Activated CD4-positive, alpha-beta T cell treated with anti-CD3 and anti-CD28 coated beads for 4 hours (primary cell): Measurements from ENCODE around the gene APC2.

Experiments
- DNase-seq, 2 donors: peaks; one replicate each; pipeline ENCODE4 v3.0.0-alpha.2; 2020

APC2 gene

GRCh38 chr19:1482361-1483130 lies 32.6 kb downstream of the APC2 start:
- no peak for DNase-seq

DNA sequence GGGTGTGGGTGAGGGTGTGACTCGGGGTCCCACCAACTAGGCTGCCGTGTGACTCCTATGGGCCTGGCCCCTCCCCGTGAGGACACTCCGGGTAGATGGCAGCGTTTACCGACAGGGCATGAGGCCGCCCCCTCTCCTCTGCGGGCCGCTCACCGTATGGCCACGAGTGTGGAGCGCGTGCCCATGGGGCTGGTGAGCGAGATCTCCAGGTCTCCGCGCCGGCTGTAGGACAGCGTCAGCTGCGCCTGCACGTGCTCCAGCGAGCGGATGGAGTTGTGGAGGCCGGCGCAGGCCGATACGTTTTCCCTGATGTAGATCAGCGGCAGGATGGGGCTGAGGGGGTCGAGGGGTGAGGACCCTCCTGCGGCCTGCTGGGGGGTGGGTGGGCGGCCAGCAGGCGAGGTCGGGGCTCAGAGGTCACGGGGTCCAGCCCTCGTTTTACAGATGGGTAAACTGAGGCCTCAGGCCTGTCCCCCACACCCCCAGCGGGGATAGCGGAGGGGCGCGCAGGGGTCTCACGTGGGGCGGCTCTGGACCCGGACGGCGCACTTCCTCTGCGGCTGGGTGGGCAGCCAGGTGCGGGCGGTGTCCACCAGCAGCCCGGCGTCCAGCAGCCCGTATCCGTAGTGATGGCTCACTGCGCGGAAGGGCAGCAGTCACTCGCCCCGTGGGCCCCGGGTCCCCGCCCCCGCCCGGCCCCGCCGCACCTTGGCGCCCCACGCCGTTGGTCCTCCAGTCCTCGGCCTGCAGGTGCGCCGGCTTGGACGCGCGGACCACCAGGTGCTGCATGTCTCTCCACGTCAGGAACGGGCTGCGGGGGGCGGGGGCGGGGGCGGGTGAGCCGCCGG lies 33.4 kb downstream of the APC2 start:
- DNase-seq = no peak

- DNase-seq = no peak
Observed at GRCh38 chr19:1483979-1484428, 34.1 kb downstream of the APC2 start.

DNA sequence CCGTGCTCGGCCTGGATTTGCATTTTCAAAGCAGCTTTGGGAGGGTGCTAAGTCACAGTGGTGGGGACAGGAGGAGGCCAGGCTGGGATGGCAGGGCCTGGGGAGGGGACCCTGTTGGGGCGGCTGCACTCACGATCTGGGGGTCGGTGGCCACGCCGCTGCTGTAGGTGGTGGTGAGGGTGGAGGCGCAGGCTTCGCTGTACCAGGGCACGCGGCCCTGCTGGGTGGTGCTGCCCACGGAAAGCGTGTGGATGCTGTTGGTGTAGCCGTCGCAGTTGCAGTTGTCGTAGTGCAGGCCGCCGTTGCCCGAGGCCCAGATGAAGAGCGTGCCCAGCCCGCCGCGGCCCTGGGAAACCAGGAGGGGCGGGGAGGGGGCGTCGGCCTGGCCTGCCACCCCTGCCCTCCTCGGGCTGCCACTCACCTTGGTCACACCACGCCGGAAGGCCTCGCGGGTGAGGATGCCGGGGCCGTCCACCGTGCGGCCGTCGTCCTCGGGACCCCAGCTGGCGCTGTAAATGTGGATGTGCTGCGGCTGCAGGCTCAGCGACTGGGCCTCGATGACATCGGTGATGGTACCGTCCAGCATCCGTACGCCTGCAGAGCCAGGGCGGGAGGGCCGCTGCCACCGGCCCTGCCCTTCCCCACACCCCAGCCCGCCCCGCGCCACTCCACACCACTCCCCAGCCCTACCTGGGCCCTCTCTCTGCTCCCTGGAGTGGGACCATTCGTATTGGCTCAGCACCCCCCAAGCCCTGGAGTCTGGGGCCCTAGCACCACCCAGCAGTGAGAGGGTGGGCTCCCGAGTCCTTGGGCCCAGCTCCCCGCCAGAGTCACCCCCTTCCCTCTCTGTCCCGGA lies 37.0 kb downstream of the APC2 start:
- no peak for DNase-seq

DNA sequence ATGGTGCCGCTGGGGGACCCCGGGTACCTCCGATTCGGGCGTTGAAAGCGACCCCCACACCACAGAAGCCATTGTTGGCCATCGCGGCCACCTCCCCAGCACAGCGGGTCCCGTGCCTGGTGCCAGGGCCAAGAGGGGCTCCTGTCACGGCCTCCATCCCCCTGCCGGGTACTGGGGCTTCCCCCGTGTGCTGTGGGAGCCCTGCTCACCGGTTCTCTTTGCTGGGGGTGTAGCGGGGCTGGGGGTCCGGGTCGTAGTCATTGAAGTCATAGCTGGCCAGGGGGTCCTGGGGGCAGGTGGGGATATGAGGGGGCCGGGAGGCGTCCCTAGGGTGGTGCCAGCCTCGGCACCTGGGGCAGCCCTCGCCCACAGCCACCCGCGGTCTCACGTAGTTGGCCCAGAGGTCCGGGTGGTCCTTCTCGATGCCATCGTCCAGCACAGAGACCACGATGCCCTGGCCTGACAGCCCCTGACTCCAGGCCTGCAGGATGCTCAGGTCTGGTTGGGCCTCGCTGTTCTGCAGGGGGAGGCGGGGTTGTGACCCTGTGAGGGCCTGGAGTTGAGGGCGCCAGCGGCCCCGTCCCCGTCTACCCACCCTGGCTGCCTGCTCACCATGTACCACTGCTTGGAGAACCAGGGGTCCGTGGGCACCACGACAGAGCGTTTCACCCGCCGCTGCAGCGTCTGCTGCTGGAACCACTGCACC lies 37.8 kb downstream of the APC2 start:
- DNase-seq = no peak

GRCh38 chr19:1488282-1488601 lies 38.3 kb downstream of the APC2 start:
- no peak for DNase-seq

- DNase-seq = no peak
Observed at GRCh38 chr19:1489463-1490310, 39.8 kb downstream of the APC2 start.

- peak; percentile 98 for DNase-seq
Observed at GRCh38 chr19:1490311-1491113, 40.6 kb downstream of the APC2 start, which contains the start of gene PCSK4. PCSK4 (minus strand) TSS chr19:1490350; CDS start chr19:1490346, 4 bp downstream.

DNA sequence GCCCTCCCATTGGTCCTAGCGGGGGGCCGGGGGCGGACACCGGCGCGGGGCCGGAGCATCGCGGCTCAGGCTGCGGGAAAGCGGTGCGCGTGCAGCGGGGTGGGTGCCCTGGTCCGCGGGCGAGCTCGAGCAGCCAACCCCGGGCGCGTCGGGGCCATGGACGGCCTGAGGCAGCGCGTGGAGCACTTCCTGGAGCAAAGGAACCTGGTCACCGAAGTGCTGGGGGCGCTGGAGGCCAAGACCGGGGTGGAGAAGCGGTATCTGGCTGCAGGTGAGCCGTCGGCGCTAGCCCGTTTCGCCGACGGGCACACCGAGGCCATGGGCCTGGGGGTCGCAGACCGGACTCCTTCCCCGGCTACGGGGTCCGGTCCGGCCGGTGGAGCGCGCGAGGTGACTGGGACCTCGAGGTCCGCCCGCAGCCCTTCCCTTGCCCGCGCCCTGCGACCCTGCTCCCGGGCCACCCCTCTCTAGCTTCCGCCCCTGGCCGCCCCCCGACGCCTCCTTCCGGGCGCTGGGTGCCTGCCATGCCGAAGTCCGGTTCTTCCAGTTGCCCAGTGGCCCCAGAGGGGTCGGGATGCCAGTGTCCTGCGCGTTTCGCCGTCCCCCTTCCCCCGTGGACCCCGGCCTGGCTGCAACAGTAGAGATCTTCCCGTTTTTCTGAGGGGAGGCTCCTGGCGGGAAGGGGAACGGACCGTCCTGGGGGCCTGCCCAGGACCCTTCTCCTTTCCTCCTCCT lies 41.4 kb downstream of the APC2 start, which contains the start of gene REEP6:
Gene REEP6, plus strand, starts transcription at position 68 of the 735 bp plus-strand sequence. Its CDS starts 89 bp downstream, at position 157.
- DNase-seq = no peak

GRCh38 chr19:1491849-1492170 lies 41.9 kb downstream of the APC2 start:
- no peak for DNase-seq

- no peak for DNase-seq
Observed at GRCh38 chr19:1492474-1493006, 42.6 kb downstream of the APC2 start.

GRCh38 chr19:1494115-1494815 lies 44.3 kb downstream of the APC2 start:
- no peak for DNase-seq

- DNase-seq = no peak
Observed at GRCh38 chr19:1495051-1495798, 45.3 kb downstream of the APC2 start.

DNA sequence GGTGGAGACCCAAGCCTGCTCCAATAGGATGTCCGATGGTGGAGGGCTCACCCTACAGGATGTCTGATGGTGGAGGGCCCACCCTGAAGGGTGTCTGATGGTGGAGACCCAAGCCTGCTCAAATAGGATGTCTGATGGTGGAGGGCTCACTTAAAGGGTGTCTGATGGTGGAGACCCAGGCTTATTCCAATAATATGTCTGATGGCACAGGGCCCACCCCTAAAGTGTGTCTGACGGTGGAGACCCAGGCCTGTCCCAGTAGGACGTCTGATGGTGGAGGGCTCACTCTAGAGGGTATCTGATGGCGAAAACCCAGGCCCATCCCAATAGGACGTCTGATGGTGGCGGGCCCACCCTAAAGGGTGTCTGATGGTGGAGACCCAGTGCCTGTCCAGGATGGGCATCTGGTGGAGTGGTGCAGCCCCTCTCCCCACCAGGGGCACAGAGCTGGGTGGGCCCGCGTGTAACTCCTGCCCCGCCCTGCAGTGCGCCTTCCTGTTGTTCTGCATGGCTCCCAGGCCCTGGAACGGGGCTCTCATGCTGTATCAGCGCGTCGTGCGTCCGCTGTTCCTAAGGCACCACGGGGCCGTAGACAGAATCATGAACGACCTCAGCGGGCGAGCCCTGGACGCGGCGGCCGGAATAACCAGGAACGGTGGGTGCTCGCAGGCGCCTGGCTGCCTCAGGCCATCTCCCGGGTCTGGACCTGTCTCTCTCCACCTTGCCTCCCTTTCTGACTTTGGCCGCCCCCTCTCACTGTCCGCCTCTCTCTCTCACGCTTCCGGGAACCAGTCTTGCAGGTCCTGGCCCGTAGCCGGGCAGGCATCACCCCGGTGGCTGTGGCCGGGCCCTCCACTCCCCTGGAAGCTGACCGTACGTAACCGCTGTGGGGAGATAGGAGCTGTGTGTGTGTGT lies 46.1 kb downstream of the APC2 start:
- DNase-seq = no peak

DNA sequence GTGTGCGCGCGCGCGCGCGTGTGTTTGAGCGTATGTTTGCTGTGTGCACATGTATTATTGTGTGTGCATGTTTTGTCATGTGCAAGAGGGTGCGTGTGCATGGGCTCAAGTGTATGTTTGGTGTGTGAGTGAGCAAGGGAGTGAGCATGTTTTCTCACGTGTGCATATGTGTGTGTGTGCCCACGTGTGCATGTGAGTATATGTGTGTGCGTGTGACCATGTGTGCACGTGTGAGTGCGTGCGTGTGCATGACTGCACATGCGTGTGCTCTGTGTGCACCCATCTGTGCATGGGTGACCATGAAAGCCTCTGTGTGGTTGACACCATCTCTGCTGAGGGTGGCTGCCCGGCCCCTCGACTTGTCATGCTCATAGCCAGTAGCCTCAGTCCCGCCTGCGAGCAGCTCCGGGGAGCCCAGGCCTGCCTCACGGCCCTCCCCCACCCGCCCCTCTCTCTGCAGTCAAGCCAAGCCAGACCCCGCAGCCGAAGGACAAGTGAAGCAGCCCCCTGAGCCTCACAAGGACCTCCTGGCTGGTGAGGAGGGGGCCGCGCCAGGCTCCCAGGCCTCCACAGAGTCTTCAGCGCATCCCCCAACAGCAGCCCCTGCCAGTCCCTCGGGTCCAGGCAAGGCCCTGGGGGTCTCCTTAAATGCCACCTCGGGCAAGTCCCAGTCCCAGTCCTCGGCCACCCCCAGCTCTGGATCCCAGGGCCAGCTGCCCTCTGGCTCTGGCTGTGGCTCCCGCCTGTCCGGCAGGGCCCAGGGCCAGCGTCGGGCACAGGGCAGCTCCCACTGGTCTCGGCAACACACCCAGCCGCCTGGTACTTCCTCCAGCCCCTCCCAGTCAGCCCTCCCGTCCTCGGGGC lies 47.0 kb downstream of the APC2 start:
- DNase-seq = no peak
